CD4-positive, alpha-beta T cell treated with Interleukin-4 for 4 hours (primary cell): ENCODE data around the gene FUT2.
"Not testable (repeated sequence)": the region's sequence is repeated elsewhere in the genome, so short reads cannot be mapped to it uniquely, and the experiment has no call there.

ENCODE experiments used
- DNase-seq: peaks from one replicate; pipeline ENCODE4 v3.0.0-alpha.2; 2020

Gene FUT2

DNA sequence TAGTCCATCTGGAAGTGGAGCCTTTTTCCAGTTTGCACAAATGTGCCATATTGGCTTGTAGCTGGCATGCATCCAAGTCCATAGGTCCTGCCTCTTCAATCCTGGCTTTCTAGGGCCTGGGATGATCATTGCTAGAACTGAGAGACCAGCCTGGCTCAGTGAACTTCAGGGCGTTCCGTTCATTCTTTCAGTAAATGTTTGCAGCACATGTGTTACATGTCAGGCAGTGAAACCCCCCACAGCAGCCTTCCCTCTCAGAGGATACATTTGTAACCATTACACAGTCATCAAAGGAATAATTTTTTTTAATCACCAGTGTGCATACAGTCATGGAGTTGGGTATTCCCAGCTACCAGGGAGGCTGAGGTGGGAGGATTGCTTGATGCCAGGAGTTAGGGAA lies 9.7 kb downstream of the FUT2 start:
- DNase-seq = no peak

DNA sequence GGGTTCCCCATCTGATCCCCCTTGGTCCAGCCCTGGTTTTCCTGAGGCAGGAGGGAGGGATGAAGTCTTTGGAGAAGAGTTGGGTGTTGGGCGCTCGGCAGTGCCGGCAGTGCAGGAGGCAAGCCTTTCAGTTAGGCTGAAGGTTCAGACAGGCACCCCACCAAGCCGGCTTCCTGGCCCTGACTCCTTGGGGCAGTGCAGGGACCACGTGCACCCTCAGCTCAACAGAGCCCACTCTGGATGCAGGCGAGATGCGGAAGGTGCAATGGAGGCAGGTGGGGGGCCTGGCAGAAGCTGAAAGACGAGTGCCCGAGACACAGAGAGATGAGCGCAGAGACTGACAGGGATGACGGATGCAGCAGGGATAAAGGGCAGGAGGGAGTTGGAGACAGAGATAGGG lies 12.7 kb downstream of the FUT2 start:
- no peak for DNase-seq

DNA sequence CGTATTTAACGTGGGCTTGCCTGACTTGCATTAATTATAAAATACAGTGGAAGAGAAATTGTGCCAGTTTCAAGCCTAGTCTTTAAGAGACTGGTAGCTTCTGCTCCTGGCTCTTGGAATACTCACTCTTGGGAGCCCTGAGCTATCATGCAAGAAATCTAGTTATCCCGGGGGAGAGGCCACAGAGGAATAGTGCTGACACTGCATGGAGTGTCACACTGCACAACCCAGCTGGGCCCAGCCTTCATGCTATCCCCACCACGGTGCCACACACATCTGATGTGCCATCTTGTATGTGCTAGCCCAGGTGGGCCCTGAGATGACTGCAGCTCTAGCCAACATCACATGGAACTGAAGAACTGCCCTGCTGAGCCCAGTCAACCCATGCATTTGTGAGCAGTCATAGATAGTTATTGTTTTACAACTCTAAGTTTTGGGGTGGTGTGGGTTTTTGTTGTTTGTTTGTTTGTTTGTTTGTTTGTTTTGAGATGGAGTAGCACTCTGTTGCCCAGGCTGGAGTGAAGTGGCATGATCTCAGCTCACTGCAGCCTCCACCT lies 15.4 kb downstream of the FUT2 start:
- DNase-seq = no peak

DNA sequence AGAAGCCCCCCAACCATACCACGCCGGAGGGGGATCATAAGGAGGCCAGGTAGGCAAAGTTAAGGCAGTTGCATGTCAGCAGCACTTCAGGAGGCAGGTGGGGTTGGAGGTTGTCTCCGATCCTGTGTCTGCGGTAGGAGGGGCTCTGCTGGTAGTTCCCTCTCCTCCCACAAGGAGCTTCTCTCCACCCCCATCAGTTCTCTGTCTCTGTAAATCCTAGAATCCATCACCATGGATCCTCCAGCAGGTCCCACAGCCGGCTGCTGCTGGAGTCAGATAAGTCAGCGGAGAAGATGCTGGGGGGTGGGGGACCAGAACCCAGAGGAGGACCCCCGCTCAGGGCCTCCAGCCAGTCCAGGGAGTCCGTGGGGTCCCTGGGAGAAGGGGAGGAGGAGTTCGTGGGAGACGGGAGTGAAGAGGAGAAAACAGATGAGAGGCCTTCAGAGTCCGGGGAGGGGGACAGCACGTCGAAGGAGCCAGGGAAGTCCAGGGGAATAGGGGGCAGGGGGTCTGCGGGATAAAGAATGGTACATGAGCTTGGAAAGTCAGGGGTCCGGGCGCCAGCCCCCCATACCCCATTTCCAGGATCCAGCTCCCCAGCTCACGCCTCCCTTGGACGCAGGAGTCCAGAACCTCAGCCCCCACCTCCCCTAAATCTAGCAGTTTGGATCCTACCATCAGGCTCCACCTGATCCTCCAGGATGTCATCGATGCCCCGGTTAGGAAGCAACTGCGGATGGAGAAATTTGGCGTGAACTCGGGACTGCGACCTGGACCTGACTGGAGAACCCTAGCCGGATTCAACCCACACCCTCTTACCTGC lies 17.5 kb downstream of the FUT2 start:
- DNase-seq = no peak

DNA sequence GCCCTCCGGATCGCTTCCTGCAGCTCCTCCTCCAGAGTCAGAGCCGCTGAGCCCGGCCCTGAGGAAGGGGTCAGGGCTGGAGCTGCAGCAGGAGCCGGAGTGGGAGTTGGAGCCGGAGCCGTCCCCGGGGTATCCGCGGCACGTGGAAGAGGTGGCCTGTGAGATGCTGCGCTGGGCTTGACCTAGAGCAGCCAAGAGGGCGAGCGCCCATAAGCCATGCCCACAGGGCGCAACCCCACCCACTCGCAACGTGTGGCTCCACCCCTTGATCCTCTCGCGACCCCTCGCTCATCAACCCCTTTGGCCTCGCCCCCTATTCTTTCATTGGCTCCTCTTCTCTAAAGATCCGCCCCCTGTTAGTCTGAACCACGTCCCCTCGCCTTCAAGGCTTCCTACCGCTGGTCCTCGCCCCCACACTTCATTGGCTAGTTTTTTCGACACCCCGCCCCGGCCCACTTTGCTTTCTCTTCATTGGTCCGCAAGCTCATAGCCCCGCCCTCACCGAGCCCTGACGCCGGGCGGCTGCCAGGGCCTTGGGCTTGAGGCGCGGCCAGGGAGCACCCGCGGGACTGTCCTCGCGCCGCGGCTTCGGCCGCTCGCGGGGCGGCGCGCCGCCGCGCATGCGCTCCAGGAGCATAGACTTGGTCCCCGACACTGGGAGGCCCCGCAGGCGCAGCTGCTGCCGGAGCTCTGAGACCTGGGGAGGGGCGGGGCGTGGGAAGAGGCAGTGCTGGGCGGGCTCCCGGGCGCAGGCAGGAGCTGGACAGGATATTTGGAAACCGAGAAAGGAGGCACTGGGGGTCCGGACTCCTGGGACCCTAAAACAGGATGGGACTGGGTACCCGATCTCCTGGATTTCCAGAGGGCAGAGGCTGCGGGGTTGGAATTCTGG lies 18.3 kb downstream of the FUT2 start:
- DNase-seq = peak; percentile 98

DNA sequence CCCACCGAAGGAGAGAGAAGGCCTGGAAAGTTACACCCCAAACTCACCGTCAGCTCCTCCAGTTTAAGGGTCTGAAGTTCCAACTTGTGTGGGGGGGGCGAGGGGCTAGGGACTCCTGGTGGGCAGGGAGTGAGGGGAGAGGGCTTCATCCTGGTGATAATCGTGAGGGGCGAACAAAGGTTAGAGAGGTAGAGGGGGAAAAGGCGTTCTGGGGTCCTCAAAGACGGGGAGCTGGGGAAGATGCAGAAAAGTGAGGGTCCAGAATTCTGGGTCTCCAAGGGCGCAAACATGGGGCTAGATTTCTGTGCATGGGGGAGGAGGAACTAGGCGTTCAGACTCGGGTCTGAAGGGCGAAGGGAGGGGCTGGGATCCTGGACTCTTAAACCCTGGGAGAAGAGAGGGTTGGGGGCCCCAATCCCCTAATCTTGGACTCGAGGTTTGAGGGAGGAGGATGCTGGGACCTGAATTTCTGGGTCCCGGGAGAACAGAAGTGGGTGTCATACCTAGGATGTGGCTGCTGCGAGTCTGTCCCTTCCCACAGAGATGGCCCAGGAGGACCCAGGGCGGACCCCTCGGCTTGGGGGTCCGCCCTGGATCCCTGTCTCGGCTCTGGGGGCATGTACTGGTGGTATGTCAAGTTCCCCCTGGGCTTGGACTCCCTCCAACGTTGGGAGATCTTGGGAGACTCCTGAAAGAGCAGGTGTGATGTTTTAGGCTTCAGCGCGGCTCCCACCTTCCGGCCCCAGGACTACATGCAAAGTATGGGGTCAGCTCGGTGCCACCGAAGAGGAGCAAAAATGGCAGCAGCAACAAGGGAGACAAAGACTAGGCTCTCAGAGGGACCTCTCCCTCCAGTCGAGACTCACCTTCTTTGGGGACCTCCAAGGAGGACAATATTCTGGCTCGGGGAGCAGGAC lies 19.2 kb downstream of the FUT2 start:
- DNase-seq = no peak

DNA sequence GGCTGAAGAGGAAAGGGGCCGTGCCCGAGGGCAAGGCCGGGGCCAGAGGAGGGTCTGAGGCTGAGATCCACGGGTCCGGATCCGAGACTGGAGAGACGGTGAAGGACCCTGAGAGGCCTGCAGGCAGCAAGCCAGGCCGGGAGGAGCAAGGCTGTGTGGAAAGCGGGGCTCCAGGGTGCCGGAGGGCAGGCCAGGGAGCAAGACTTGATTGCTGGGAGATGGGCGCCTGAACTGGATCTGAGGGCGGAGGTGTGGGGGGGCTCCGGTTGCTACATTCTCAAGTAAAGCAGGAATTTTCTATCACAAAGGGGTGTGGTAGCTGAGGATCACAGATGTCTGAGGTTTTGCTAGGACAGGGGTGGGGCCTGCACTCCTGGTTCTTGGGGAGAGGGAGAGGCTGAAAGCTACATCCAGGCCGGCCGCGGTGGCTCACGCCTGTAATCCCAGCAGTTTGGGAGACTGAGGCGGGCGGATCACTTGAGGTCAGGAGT lies 20.0 kb downstream of the FUT2 start:
- no peak for DNase-seq

DNA sequence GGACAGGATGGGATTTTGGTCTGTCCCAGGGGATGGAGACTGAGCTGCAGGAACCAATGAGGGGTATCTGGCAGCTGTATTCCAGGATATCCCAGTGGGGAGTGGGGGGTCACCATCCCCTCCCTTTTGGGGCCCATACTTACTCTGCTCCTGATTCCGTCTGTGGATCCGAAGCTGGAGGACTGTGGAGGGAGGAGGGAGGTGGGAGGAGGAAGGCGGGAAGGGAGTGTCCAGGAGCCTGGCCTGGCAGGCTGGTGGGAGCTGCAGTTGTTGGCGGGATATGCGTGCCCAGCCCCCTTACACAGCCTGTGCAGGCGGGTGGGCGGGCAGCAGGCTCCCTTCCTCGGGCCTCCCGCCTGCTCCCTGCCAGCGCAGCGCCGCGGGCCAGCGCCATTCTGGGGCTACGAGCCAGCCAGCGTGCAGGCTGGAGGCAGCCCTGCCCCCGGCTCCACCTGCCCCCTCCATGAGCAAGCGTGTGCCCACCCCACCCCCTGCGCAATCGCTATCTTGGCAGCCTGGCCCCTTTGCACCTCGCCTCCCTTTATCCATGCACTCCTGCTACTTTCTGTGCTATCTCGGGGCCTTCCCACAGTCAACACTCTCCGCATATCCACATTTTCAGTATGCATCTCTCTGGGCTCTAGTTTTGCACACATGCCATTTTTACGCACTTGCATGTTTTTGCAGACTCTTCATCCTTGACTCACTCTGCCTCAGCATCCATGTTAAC lies 21.0 kb downstream of the FUT2 start:
- no peak for DNase-seq

DNA sequence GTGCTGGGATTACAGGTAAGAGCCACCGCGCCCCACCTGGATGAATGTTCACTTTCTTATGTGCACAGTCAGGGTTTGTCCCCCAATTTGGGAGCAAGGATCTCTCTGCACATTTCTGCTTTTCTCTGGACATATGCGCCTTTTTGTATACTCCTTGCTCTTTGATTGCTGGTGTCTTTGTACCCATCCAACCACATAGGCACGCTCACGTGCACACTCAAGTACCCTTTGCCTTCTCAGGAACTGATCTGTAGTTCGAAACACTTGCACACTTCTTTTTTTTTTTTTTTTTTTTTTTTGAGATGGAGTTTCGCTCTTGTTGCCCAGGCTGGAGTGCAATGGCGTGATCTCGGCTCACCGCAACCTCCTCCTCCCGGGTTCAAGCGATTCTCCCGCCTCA lies 22.3 kb downstream of the FUT2 start:
- DNase-seq = not testable (repeated sequence)

DNA sequence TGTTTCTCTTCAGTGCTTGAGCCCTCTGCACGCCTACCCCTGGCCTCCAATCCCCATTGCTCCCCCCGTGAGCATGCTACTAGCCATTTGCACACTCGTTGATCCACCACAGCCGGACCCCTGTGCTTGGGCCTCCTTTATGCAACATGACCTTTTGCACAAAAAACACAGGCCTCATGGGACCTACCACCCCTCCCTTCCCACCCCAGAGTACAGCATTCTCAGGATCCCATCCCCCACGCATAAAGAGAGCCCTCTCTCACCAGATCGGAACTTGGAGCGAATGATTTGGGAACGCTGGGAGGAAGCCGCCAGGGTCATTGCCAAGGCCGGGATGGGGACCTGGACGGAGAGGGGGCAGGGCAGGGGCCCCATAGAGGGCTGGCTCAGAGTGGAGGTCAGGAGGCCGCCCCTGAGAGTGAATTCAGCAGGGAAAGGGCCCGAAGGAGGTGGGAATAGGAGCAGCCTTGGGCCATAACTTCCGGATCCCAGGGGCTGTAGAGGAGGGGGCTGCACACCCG lies 23.0 kb downstream of the FUT2 start:
- no peak for DNase-seq

DNA sequence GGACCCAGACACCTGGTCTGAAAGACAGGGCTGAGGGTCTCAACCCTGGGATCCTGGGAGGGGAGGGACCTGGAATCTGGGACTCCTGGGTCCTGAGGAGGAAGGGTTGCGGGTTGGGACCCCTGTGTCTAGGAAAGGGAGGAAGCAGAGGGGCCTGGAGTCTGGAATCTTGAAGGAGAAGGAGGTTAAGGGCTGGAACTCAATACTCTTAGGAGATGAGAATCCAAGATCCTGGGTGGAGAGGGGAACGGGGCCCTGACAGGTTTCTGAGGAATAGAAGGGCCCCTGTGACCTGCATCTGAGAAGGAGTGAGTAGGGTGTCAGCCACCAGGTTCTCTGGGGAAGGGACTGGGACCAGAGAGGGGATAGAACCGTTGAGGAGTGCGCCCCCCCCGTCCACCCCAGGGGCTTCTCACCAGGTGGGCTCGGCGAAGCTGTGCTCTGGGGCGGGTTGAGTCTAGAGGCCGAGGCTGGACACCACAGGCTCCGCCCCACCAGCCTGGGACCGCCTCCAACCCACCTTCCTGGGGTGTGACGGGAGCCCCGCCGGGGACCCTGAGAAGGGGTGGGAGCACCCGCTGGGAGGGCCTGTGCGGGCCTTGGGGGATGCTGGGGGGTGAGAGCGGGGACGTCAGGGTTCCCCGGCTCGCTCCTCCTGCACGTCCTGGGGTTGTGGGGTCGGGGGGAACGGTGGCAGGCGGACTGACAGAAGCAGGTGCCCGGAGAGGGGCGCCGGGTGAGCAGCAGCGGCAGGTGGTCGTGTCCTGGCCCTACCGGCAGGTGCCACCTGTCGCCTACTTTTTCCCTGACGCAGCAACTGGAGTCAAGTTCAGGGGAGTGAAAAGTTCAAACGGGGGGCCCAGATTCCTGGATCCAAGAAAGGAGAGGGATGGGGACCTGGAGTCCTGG lies 23.7 kb downstream of the FUT2 start, which contains the start of gene MAMSTR:
Gene MAMSTR (minus strand): TSS at position 463 of the 909 bp plus-strand sequence. CDS start 694 bp downstream, outside the sequence.
- no peak for DNase-seq

DNA sequence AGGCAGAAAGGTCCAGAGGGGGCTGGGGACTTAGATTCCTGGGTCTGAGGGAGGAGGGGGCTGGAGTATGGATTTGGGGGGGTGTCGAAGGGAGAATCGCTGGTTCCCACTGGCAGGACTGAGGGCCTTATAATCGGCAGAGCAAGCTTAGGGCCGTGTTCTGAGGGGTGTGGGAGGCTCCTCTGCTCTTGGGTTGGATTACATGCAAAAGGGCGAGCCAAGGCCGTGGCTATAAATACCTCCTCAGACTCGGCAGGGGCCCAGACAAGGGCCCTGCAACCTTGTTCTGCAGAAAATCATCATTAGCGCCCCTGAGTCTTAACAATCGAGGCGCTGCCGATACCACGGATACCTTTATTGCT lies 24.5 kb downstream of the FUT2 start:
- DNase-seq = no peak

DNA sequence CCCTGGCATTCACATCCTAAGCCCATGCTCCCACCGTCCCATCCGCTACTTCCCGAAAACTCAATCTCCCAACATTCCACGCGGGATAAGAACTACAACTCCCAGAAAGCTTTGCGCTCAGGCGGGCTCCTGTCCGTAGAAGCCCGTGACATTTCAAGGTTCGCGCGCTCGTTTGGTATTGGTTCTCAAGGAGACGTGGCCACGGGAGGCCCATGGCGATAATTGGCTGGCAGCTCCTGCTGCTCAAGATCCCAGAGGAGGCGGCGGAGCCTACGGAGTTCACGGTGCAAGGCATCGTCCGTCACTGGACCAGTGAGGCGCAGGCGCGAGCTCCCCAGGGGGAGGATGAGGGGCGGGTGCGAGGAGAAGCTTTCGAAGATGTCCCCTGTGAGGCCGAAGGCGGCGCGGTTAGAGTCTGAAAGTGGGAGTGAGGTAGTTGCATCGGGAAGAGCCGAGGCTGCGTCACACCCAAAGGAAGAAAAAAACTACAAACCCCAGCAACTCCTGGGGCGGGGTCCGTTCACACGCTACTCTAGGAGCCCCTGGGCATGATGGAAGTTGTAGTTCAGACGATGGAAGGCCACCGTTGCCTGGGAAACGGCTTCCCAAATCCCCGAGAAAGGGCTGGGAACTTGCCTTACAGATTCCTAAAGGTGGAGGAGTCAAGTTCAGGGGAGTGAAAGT lies 25.0 kb downstream of the FUT2 start:
- DNase-seq = peak; percentile 94

DNA sequence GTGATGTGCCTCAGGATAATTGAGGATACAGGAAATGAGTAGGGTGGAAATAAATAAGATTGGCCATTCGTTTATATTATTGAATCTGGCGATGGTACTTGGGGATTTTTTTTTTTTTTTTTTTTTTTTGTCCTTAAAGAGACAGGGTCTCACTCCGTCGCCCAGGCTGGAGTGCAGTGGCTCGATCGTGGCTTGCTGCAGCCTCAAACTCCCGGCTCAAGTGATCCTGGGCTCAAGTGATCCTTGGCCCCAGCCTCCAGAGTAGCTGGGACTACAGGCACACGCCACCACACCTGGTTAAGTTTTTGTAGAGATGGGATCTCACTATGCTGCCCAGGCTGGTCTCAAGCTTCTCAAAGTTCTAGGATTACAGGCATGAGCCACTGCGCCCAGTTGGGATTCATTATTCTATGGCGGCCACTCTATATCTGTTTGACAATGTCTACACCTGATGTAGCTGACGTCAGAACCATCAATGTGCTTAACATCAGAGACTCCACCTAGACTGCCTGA lies 26.5 kb downstream of the FUT2 start:
- DNase-seq = no peak

DNA sequence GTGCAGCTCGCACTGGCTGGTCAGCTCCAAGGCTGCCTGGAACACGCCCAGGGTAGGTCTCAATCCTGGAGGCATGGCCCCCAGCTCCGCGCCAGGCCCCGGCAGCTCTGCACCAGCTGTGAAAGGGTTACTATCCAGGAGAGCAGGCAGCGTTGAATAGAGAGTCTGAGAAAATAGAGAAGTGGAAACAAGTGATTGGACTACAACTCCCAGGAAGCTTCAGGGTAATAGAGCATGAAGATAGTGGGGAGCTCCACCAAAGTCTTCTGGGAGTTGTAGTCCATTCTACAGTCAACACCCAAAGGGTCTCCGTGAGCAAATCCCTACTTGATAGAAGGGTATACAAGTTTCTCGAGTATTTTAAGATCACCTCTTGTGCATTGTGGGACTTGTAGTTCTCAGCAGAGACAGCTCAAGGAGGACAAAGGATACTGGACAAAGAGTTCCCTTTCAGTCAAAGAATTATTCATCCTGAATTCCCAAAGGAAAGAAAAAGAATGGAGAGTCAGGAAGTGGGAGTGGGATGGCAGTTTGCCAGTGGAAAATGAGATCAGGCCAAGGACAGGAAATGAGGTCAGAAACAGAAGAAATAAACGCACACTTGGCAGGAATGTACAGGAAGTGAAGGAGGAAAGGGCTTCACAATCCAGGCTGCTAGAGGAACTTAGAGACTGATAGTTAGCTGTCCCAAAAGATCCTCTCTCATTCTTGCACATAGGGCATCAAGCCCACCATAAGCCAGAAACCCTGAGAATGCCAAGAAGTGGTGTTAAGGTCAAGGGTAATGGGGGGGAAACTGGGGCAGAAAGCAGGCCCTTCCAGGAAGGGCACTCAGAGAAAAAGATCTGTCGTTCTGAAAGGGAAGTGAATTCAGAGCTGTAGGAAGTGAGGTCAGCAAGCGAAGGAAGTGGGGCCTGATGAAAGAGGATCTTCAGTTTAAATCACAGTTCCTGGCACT lies 29.3 kb downstream of the FUT2 start:
- peak; percentile 46 for DNase-seq

DNA sequence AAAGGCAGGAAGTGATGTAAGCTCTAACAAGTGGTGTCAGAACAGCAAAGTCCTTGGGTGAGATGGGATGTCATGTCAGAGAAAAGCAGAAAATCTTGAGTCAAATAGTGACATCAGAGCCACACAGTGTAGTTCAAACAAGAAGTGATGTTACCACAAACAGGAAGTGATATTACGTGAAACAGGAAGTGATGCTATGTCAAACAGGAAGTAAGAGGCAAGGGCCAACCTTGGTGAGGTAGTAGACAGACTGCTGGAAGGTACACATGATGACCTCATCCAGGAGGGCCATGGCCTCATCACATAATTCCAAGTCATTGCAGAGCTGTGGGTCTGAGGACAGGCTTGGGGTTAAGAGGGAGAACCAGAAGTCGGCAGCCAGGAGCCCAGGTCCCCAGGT lies 30.8 kb downstream of the FUT2 start:
- DNase-seq = peak; percentile 56

DNA sequence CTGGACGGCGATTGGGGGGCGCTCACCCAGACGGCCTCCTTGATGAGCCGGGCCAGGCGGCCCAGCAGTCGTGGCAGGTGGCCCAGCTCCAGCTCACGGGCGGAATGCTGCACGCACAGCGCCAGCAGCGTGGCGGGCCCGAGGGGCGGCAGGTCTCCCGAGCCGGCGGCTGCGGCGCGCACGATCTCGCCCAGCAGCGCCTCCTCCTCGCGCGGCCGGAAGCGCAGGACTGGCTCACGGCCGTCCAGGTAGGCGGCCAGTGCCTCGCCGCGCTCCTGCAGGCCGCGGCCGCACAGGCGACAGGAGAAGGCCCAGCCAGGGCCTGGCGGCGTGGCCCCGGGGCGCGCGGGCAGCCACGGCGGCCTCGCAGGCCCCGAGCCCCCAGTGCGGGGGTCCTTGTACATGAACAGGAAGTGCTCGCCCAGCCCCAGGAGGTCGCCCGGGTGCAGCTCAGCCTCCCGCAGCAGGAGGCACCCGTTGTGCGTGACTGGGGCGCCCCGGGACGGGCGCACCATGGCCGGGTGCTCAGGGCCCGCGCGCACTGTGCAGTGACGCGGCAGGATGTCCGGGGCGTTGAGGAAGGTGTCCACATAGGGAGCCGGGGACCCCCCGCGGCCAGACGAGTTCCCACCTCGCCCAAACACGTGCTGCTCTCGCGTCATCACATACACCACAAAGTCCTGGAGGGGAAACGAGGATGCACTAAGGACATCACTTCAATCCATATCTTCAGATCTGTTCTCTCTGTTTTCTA lies 33.3 kb downstream of the FUT2 start:
- no peak for DNase-seq
